Measurements from ENCODE around the gene KCNJ5. TPM values are rescaled to one million over a fixed set of nuclear protein-coding genes. Genes with fewer than 3 reads are reported as not detected.
A peak's percentile ranks its signal among the peaks of the same experiment; 100 is the strongest.

The KCNJ5 gene
- total RNA-seq, 1 donor from 2014 or later: 8.5 TPM

DNA sequence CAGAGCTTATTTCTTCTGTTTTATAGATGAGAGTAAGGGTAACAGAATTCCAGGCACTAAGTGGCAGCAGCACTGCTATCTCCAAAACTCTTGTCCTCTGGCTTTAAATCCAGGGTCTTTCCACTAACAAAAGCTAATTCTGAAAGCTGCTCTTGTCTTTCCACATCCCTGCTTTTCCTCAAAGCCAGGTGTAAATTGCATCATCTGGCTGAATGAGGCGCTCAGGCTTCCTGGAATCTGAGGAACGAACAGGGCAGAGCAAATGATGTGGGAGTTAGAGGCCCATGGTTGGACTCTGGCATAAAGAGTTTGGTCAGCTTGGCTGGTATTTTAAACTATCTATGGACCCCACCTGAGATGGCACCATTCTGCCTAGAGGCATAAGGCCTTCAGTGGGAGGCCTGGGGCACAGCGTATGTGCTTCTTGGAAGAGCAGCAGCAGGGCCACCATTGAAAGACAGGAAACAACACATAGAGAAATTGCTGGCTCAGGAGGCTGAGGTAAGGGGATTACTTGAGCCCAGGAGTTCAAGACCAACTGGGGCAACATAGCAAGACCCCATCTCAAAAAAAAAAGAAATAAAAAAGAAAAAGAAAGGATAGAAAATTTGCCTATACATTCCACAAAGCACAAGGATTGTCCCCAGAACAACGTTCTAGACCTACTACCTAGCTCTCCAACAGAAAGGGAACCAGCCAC is 1.9 kb downstream of the KCNJ5 start:
- Histone ChIP-seq H3K27ac (peak overlapping the region; percentile 58), H3K36me3 (no peaks in the 10 kb centered on the region), H3K4me3 (no peak overlapping the region), H3K9me3 (no peaks in the 10 kb centered on the region), H3K27me3 (peaks cover 14% of the 10 kb centered on the region), H3K4me1 (peaks cover 41% of the 10 kb centered on the region)
- intact Hi-C loops (cut with DNase I): no loop called here
- DNase-seq (no peak), ATAC-seq (no peak)
- TF ChIP-seq, protein P1, sequence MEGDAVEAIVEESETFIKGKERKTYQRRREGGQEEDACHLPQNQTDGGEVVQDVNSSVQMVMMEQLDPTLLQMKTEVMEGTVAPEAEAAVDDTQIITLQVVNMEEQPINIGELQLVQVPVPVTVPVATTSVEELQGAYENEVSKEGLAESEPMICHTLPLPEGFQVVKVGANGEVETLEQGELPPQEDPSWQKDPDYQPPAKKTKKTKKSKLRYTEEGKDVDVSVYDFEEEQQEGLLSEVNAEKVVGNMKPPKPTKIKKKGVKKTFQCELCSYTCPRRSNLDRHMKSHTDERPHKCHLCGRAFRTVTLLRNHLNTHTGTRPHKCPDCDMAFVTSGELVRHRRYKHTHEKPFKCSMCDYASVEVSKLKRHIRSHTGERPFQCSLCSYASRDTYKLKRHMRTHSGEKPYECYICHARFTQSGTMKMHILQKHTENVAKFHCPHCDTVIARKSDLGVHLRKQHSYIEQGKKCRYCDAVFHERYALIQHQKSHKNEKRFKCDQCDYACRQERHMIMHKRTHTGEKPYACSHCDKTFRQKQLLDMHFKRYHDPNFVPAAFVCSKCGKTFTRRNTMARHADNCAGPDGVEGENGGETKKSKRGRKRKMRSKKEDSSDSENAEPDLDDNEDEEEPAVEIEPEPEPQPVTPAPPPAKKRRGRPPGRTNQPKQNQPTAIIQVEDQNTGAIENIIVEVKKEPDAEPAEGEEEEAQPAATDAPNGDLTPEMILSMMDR (IDR thresholded peaks at IDR 0.05): no peak

DNA sequence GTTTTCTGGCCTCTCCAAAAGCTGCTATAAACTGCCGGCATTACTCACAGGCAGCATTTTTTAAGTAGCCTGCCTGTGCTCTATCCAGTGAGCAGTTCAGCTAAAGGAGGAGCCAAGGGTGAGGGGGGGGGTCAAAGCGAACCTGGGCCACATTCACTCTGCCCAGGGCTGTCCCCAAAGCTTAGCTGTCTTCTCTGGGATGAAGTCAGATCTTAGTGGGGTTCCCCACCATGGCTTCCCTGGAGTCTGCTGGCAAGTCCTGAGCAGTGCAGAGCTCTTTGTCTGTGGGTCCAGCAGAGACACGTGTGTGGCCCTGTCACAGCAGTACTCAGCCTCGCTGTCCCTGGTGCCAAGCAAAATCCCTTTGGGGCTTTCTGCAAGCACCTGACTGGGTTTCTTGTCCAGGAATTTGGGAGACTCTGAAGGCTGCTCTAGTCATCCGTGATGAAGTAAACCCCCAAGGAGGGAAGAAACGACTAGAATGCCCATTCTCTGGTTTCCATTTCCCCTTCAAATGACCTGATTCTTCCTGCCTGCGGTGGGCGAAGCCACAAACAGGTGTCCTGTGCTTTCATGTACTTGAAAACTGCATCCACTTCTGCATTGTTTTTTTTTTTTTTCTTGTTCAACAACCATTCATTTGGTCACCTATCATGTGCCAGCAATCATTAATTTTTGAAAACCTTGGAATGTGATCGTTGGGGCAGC is 2.6 kb downstream of the KCNJ5 start:
- DNase-seq (no peak), ATAC-seq (no peak)
- Histone ChIP-seq H3K27me3 (peaks cover 14% of the 10 kb centered on the region), H3K4me3 (no peak overlapping the region), H3K27ac (peak overlapping the region; percentile 44), H3K36me3 (no peaks in the 10 kb centered on the region), H3K9me3 (no peaks in the 10 kb centered on the region), H3K4me1 (peaks cover 43% of the 10 kb centered on the region)
- TF ChIP-seq, protein P1 (IDR thresholded peaks at IDR 0.05): no peak
- intact Hi-C loops (cut with DNase I): no loop called here

DNA sequence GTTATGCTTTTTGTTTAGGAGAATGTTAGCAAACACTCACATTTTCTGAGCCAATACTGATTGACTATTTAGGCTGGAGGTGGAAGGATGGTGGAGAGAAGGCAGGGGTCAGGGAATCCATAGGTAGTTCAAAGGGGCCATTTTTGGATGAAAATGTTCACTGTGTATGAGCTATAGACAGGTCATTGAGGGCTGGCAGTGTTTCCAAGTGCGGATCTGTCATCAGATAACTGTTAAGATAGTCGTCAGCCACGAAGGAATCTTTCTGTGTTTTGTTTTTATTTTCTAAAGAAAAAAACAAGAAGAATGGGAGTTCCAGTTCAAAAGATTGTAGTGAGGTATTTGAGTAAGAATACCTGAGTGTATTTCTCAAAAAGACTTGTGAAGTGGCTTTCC is 3.1 kb downstream of the KCNJ5 start:
- intact Hi-C loops (cut with DNase I): no loop called here
- TF ChIP-seq, protein P1 (IDR thresholded peaks at IDR 0.05): no peak
- Histone ChIP-seq H3K36me3 (no peaks in the 10 kb centered on the region), H3K27me3 (peaks cover 14% of the 10 kb centered on the region), H3K27ac (no peak overlapping the region), H3K4me3 (no peak overlapping the region), H3K9me3 (no peaks in the 10 kb centered on the region), H3K4me1 (peaks cover 43% of the 10 kb centered on the region)
- no peak for DNase-seq
- ATAC-seq: no peak

DNA sequence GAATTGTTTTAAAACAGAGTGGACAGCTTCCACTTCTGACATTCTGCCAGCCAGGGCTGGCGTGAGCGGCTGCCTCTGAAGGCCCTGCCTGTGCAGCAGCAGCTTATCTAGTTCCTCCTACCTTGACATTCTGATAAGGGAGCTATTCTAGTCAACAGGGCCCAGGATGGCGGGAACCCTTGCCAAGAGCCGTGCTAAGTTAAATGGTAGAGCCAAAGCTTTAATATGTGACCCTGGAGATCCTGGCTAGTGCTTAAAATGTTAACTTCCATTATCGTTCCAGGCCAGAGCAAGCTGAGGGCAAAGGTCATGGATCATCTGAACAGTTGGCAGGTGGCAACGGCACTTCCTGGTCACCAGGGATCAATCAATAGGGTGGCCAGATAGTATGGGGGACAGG is 3.5 kb downstream of the KCNJ5 start:
- Histone ChIP-seq H3K36me3 (no peaks in the 10 kb centered on the region), H3K4me3 (no peak overlapping the region), H3K9me3 (no peaks in the 10 kb centered on the region), H3K4me1 (peaks cover 43% of the 10 kb centered on the region), H3K27me3 (peaks cover 14% of the 10 kb centered on the region), H3K27ac (no peak overlapping the region)
- TF ChIP-seq, protein P1 (IDR thresholded peaks at IDR 0.05): no peak
- ATAC-seq: peak; percentile 69
- intact Hi-C loops (cut with DNase I): no loop called here
- DNase-seq: peak; percentile 83

DNA sequence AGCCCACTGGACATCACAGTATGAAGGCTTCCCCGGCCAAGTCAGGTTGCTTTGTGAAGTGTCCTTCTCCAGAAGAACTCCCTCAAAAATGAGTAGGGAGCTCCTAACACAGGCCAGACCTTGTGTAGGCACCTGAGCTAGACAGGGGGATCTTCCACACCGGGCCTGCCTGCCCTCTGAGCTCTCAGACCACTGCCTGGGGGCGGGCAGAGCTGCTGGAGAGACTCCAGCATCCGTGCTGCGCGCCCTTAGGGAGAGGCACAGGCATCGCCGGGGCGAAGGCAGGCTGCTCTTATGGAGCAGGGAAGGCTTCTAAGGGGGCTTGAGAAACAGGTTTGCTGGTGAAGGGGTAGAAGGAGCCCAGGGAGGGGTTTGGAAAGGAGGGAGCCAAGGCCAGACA is 4.4 kb downstream of the KCNJ5 start:
- Histone ChIP-seq H3K9me3 (no peaks in the 10 kb centered on the region), H3K4me1 (peaks cover 38% of the 10 kb centered on the region), H3K27me3 (peaks cover 6% of the 10 kb centered on the region), H3K27ac (no peak overlapping the region), H3K36me3 (no peaks in the 10 kb centered on the region), H3K4me3 (no peak overlapping the region)
- ATAC-seq (no peak), DNase-seq (no peak)
- intact Hi-C loops (cut with DNase I): no loop called here
- TF ChIP-seq, protein P1 (IDR thresholded peaks at IDR 0.05): no peak
